GM18858 (cell line): Measurements from ENCODE around the gene ZC3H18.

Experiments used
- ATAC-seq: cut with Tn5 transposase; IDR thresholded peaks from one replicate; pipeline ENCODE4 v1.9.1; 2021; ENCODE audit not compliant: unreplicated experiment

ZC3H18 gene

GRCh38 chr16:88548985-88549384 is 21.2 kb upstream of the ZC3H18 start:
- no peak for ATAC-seq

- ATAC-seq = no peak
Observed at GRCh38 chr16:88549671-88550245, 20.4 kb upstream of the ZC3H18 start.

GRCh38 chr16:88550246-88550661 is 19.9 kb upstream of the ZC3H18 start:
- ATAC-seq = no peak

GRCh38 chr16:88552166-88552565 is 18.0 kb upstream of the ZC3H18 start:
- no peak for ATAC-seq

GRCh38 chr16:88552815-88553214 is 17.4 kb upstream of the ZC3H18 start:
- no peak for ATAC-seq

GRCh38 chr16:88553739-88554138 is 16.5 kb upstream of the ZC3H18 start:
- ATAC-seq = no peak

GRCh38 chr16:88554711-88555264 is 15.4 kb upstream of the ZC3H18 start:
- no peak for ATAC-seq

- ATAC-seq = no peak
Observed at GRCh38 chr16:88556294-88556988, 13.8 kb upstream of the ZC3H18 start.

GRCh38 chr16:88558457-88559442 is 11.5 kb upstream of the ZC3H18 start:
- ATAC-seq = no peak

- ATAC-seq = no peak
Observed at GRCh38 chr16:88560714-88561484, 9.3 kb upstream of the ZC3H18 start.

GRCh38 chr16:88561485-88562359 is 8.5 kb upstream of the ZC3H18 start:
- no peak for ATAC-seq

- no peak for ATAC-seq
Observed at GRCh38 chr16:88566158-88566557, 4.0 kb upstream of the ZC3H18 start.

GRCh38 chr16:88568710-88569613 is 1.2 kb upstream of the ZC3H18 start:
- no peak for ATAC-seq

GRCh38 chr16:88569614-88569984 is 604 bp upstream of the ZC3H18 start:
- ATAC-seq = no peak

- no peak for ATAC-seq
Observed at GRCh38 chr16:88570691-88571092, 489 bp downstream of the ZC3H18 start.

- no peak for ATAC-seq
Observed at GRCh38 chr16:88575251-88575650, 5.0 kb downstream of the ZC3H18 start.

GRCh38 chr16:88576307-88576706 is 6.1 kb downstream of the ZC3H18 start:
- no peak for ATAC-seq

- ATAC-seq = no peak
Observed at GRCh38 chr16:88577166-88577565, 7.0 kb downstream of the ZC3H18 start.
